ENCODE measurements around the gene PARD3.
A peak's percentile ranks its signal among the peaks of the same experiment; 100 is the strongest.
"Not testable (repeated sequence)": the region's sequence is repeated elsewhere in the genome, so short reads cannot be mapped to it uniquely, and the experiment has no call there.

Gene PARD3

GRCh38 chr10:34741087-34741486 is 74.0 kb downstream of the PARD3 start:
- not testable (repeated sequence) for H3K23ac ChIP-seq (ENCODE audit: low read length); H3K27ac ChIP-seq (ENCODE audit: low read depth, low read length); H3K36me3 ChIP-seq (ENCODE audit: control insufficient read depth in 1 of 2, insufficient read depth in 2 of 2, low read length in 2 of 2); H3K9ac ChIP-seq (ENCODE audit: low read length); H2AFZ ChIP-seq (ENCODE audit: insufficient read depth, low read length, poor library complexity); H4K8ac ChIP-seq (ENCODE audit: low read depth, low read length); H3K14ac ChIP-seq (ENCODE audit: low read length); H3K18ac ChIP-seq (ENCODE audit: low read length); H3K27me3 ChIP-seq (ENCODE audit: insufficient read depth, low read length); H4K12ac ChIP-seq (ENCODE audit: low read depth, low read length); H2BK5ac ChIP-seq (ENCODE audit: low read depth, low read length, poor library complexity); DNase-seq; H4K91ac ChIP-seq (ENCODE audit: low read depth, low read length); H3K9me3 ChIP-seq (ENCODE audit: insufficient read depth, low read depth, low read length); H3K4me3 ChIP-seq (ENCODE audit: low read depth, low read length); H3K4me2 ChIP-seq (ENCODE audit: low read length); H3K4ac ChIP-seq (ENCODE audit: low read depth, low read length); H2BK120ac ChIP-seq (ENCODE audit: insufficient read depth, low read length, poor library complexity); H3K79me1 ChIP-seq (ENCODE audit: low read length); H2AK5ac ChIP-seq (ENCODE audit: low read length); H2BK12ac ChIP-seq (ENCODE audit: low read length); H3K79me2 ChIP-seq (ENCODE audit: control insufficient read depth, insufficient read depth, low read length, poor library complexity); H3K4me1 ChIP-seq (ENCODE audit: control insufficient read depth in 1 of 2, insufficient read depth in 2 of 2, low read length in 2 of 2)
- no CpG with 5 or more reads among the region's 4 CpGs for WGBS (ENCODE audit: extremely low coverage, insufficient coverage, insufficient read length)

GRCh38 chr10:34740321-34740720 is 74.8 kb downstream of the PARD3 start:
- Histone ChIP-seq H2AK5ac (ENCODE audit: low read length) (no peak overlapping the region), H3K9me3 (ENCODE audit: insufficient read depth, low read depth, low read length) (no peaks in the 10 kb centered on the region)

GRCh38 chr10:34739915-34740314 is 75.2 kb downstream of the PARD3 start:
- Histone ChIP-seq H3K27me3 (ENCODE audit: insufficient read depth, low read length) (no peaks in the 10 kb centered on the region), H3K27ac (ENCODE audit: low read depth, low read length) (no peak overlapping the region), H3K14ac (ENCODE audit: low read length) (no peak overlapping the region), H3K9me3 (ENCODE audit: insufficient read depth, low read depth, low read length) (no peaks in the 10 kb centered on the region), H3K4me2 (ENCODE audit: low read length) (peak overlapping the region; percentile 45), H3K79me1 (ENCODE audit: low read length) (no peaks in the 10 kb centered on the region), H3K36me3 (ENCODE audit: control insufficient read depth in 1 of 2, insufficient read depth in 2 of 2, low read length in 2 of 2) (no peaks in the 10 kb centered on the region), H3K4ac (ENCODE audit: low read depth, low read length) (no peak overlapping the region), H2BK120ac (ENCODE audit: insufficient read depth, low read length, poor library complexity) (no peak overlapping the region), H2BK5ac (ENCODE audit: low read depth, low read length, poor library complexity) (no peak overlapping the region), H4K8ac (ENCODE audit: low read depth, low read length) (no peak overlapping the region), H3K4me3 (ENCODE audit: low read depth, low read length) (no peak overlapping the region), H3K79me2 (ENCODE audit: control insufficient read depth, insufficient read depth, low read length, poor library complexity) (no peaks in the 10 kb centered on the region), H2AFZ (ENCODE audit: insufficient read depth, low read length, poor library complexity) (no peak overlapping the region), H2AK5ac (ENCODE audit: low read length) (no peak overlapping the region), H4K12ac (ENCODE audit: low read depth, low read length) (no peak overlapping the region), H3K18ac (ENCODE audit: low read length) (no peak overlapping the region), H3K23ac (ENCODE audit: low read length) (no peak overlapping the region), H2BK12ac (ENCODE audit: low read length) (no peak overlapping the region), H4K91ac (ENCODE audit: low read depth, low read length) (no peak overlapping the region), H3K4me1 (ENCODE audit: control insufficient read depth in 1 of 2, insufficient read depth in 2 of 2, low read length in 2 of 2) (peaks cover 0 to 7% of the 10 kb centered on the region in 2 experiments), H3K9ac (ENCODE audit: low read length) (no peak overlapping the region)
- WGBS (ENCODE audit: extremely low coverage, insufficient coverage, insufficient read length) = no CpG with 5 or more reads among the region's 9 CpGs
- peak in 1 of 2 donors; percentile 35 for DNase-seq

More at GRCh38 chr10:34740321-34740720, 74.8 kb downstream of the PARD3 start:
- Histone ChIP-seq H3K79me1 (ENCODE audit: low read length) (no peaks in the 10 kb centered on the region), H2BK120ac (ENCODE audit: insufficient read depth, low read length, poor library complexity) (no peak overlapping the region), H2AFZ (ENCODE audit: insufficient read depth, low read length, poor library complexity) (no peak overlapping the region), H4K8ac (ENCODE audit: low read depth, low read length) (no peak overlapping the region), H3K36me3 (ENCODE audit: control insufficient read depth in 1 of 2, insufficient read depth in 2 of 2, low read length in 2 of 2) (no peaks in the 10 kb centered on the region), H2BK5ac (ENCODE audit: low read depth, low read length, poor library complexity) (no peak overlapping the region), H3K4me1 (ENCODE audit: control insufficient read depth in 1 of 2, insufficient read depth in 2 of 2, low read length in 2 of 2) (peaks cover 0 to 7% of the 10 kb centered on the region in 2 experiments), H3K9ac (ENCODE audit: low read length) (no peak overlapping the region), H2BK12ac (ENCODE audit: low read length) (no peak overlapping the region), H3K4me3 (ENCODE audit: low read depth, low read length) (no peak overlapping the region), H3K23ac (ENCODE audit: low read length) (no peak overlapping the region), H3K14ac (ENCODE audit: low read length) (no peak overlapping the region), H3K27me3 (ENCODE audit: insufficient read depth, low read length) (no peaks in the 10 kb centered on the region), H3K4me2 (ENCODE audit: low read length) (peak overlapping the region; percentile 45), H3K4ac (ENCODE audit: low read depth, low read length) (no peak overlapping the region), H3K18ac (ENCODE audit: low read length) (no peak overlapping the region), H3K27ac (ENCODE audit: low read depth, low read length) (no peak overlapping the region), H4K91ac (ENCODE audit: low read depth, low read length) (no peak overlapping the region), H3K79me2 (ENCODE audit: control insufficient read depth, insufficient read depth, low read length, poor library complexity) (no peaks in the 10 kb centered on the region), H4K12ac (ENCODE audit: low read depth, low read length) (no peak overlapping the region)
- no peak for DNase-seq
- WGBS (ENCODE audit: extremely low coverage, insufficient coverage, insufficient read length) = no CpG with 5 or more reads among the region's 5 CpGs

- Histone ChIP-seq H3K14ac (ENCODE audit: low read length) (no peak overlapping the region), H3K27ac (ENCODE audit: low read depth, low read length) (no peak overlapping the region), H4K12ac (ENCODE audit: low read depth, low read length) (no peak overlapping the region), H2BK12ac (ENCODE audit: low read length) (no peak overlapping the region), H2BK120ac (ENCODE audit: insufficient read depth, low read length, poor library complexity) (no peak overlapping the region), H2AFZ (ENCODE audit: insufficient read depth, low read length, poor library complexity) (no peak overlapping the region), H3K4me3 (ENCODE audit: low read depth, low read length) (no peak overlapping the region), H3K79me1 (ENCODE audit: low read length) (no peaks in the 10 kb centered on the region), H2BK5ac (ENCODE audit: low read depth, low read length, poor library complexity) (no peak overlapping the region), H3K18ac (ENCODE audit: low read length) (no peak overlapping the region), H4K91ac (ENCODE audit: low read depth, low read length) (no peak overlapping the region), H4K8ac (ENCODE audit: low read depth, low read length) (no peak overlapping the region), H3K79me2 (ENCODE audit: control insufficient read depth, insufficient read depth, low read length, poor library complexity) (no peaks in the 10 kb centered on the region), H3K4ac (ENCODE audit: low read depth, low read length) (no peak overlapping the region), H3K9ac (ENCODE audit: low read length) (no peak overlapping the region), H3K4me2 (ENCODE audit: low read length) (no peak overlapping the region), H3K36me3 (ENCODE audit: control insufficient read depth in 1 of 2, insufficient read depth in 2 of 2, low read length in 2 of 2) (no peaks in the 10 kb centered on the region), H3K27me3 (ENCODE audit: insufficient read depth, low read length) (no peaks in the 10 kb centered on the region), H2AK5ac (ENCODE audit: low read length) (no peak overlapping the region), H3K23ac (ENCODE audit: low read length) (no peak overlapping the region), H3K9me3 (ENCODE audit: insufficient read depth, low read depth, low read length) (no peaks in the 10 kb centered on the region), H3K4me1 (ENCODE audit: control insufficient read depth in 1 of 2, insufficient read depth in 2 of 2, low read length in 2 of 2) (peaks cover 0 to 7% of the 10 kb centered on the region in 2 experiments)
- no CpG with 5 or more reads among the region's 7 CpGs for WGBS (ENCODE audit: extremely low coverage, insufficient coverage, insufficient read length)
- no peak for DNase-seq
Measured at GRCh38 chr10:34737772-34738169, 77.3 kb downstream of the PARD3 start.

Data from trophoblast cell (in vitro differentiated cells and primary cell).